ENCODE results near the gene INF2. TPM values are rescaled to one million over a fixed set of nuclear protein-coding genes. Genes with fewer than 3 reads are reported as not detected.
A peak's percentile ranks its signal among the peaks of the same experiment; 100 is the strongest.

The INF2 gene
- total and polyA plus RNA-seq, 9 of the 15 experiments (the other 6 are each of a cell fraction or from before 2014, with no cell fraction given) = 0.56 to 31.3 (median 7.8) TPM

DNA sequence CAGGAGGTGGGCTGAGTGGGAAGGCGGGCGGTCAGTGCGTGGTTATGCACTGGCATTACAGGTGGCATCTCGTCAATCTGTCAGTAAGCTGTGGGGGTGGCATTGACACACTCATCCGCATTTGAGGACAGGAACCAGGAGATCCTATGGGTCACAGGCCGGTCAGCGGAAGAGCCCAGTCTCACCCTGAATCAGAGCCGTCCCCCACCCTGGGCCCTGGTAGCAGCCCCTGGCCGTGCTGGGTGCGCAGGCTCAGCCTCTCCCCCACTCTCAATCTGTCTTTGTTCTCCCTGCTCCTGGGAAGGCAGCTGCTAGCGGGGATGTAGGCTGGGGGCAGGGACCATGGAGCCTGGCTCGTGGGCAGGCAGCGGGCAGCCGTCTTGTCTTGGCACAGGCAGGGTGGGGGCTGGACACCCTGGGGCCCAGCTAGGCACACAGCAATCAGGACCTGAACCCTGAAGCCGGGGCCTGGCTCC is 5.1 kb downstream of the INF2 start:
- intact Hi-C loops (cut with micrococcal nuclease) (no loop called here), in situ Hi-C loops (cut with MboI) (no loop called here)
- H3K36me3 ChIP-seq (ENCODE audit: control insufficient read depth, insufficient read depth, low read length) = peaks cover 36% of the 10 kb centered on the region; the same call in 2 of the 3 replicates
- POLR2A ChIA-PET = interaction anchor here (0.7 to 1.2 kb wide), 3 partner anchors 9 to 17 kb away, joined by 3 read pairs; no protein-coding TSS in a partner anchor
- DNase-seq (ENCODE audit: extremely low read depth in 1 of 4, low spot score in 3 of 4) = no peak
- H3K27ac ChIP-seq (ENCODE audit: extremely low read depth, low read depth, low read length) = no peak overlapping the region
- no peaks in the 10 kb centered on the region for H3K27me3 ChIP-seq (ENCODE audit: control insufficient read depth in 2 of 2, insufficient read depth in 2 of 2, low read length in 2 of 2)
- peak overlapping the region in 1 of 2 experiments; percentile 35; a peak in 2 of 4 replicates for H3K9ac ChIP-seq (ENCODE audit: insufficient read depth in 1 of 2, low read depth in 2 of 2, low read length in 2 of 2)
- no TSS peak for BruUV-seq (replicated peaks)
- ATAC-seq = no peak
- no peak overlapping the region for H3K4me3 ChIP-seq
- FAIRE-seq = no peak
- H3K9me1 ChIP-seq (ENCODE audit: control insufficient read depth, insufficient read depth, low read length) = peaks cover 3% of the 10 kb centered on the region
- no peaks in the 10 kb centered on the region for H3K9me3 ChIP-seq (replicated peaks; ENCODE audit: control insufficient read depth, insufficient read depth, low read depth, low read length)
- H3K4me1 ChIP-seq (replicated peaks in 1 of 2; ENCODE audit: control insufficient read depth in 2 of 2, insufficient read depth in 2 of 2, low read length in 2 of 2) = peaks cover 6 to 98% of the 10 kb centered on the region in 2 experiments; a peak in 4 of 5 replicates
- H3K4me2 ChIP-seq (ENCODE audit: insufficient read depth, low read length) = no peak overlapping the region
- CTCF ChIA-PET (ENCODE audit: low intra/inter-chr PET ratio) = no interaction called here
- WGBS (ENCODE audit: insufficient coverage, low coverage, missing lambda C conversion rate) = 90% methylated on average over 15 of the region's 15 CpGs
- H2AFZ ChIP-seq (ENCODE audit: low read depth, low read length) = no peak overlapping the region
- no peaks in the 10 kb centered on the region; the same call in 1 of the 2 replicates for H4K20me1 ChIP-seq (replicated peaks; ENCODE audit: control insufficient read depth, insufficient read depth, low read length)
- peaks cover 31% of the 10 kb centered on the region for H3K79me2 ChIP-seq (ENCODE audit: control insufficient read depth, insufficient read depth, low read length)
- TF ChIP-seq, protein P1, sequence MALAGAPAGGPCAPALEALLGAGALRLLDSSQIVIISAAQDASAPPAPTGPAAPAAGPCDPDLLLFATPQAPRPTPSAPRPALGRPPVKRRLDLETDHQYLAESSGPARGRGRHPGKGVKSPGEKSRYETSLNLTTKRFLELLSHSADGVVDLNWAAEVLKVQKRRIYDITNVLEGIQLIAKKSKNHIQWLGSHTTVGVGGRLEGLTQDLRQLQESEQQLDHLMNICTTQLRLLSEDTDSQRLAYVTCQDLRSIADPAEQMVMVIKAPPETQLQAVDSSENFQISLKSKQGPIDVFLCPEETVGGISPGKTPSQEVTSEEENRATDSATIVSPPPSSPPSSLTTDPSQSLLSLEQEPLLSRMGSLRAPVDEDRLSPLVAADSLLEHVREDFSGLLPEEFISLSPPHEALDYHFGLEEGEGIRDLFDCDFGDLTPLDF (CRISPR knock-in tag; IDR thresholded peaks at IDR 0.05) = no peak
- TF ChIP-seq, protein P2, sequence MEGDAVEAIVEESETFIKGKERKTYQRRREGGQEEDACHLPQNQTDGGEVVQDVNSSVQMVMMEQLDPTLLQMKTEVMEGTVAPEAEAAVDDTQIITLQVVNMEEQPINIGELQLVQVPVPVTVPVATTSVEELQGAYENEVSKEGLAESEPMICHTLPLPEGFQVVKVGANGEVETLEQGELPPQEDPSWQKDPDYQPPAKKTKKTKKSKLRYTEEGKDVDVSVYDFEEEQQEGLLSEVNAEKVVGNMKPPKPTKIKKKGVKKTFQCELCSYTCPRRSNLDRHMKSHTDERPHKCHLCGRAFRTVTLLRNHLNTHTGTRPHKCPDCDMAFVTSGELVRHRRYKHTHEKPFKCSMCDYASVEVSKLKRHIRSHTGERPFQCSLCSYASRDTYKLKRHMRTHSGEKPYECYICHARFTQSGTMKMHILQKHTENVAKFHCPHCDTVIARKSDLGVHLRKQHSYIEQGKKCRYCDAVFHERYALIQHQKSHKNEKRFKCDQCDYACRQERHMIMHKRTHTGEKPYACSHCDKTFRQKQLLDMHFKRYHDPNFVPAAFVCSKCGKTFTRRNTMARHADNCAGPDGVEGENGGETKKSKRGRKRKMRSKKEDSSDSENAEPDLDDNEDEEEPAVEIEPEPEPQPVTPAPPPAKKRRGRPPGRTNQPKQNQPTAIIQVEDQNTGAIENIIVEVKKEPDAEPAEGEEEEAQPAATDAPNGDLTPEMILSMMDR (IDR thresholded peaks at IDR 0.05 in 2 of 3, conservative IDR thresholded peaks at IDR 0.05 in 1 of 3; ENCODE audit: insufficient read depth in 2 of 3, low read depth in 1 of 3, low read length in 3 of 3) = no peak
- TF ChIP-seq, protein P3, sequence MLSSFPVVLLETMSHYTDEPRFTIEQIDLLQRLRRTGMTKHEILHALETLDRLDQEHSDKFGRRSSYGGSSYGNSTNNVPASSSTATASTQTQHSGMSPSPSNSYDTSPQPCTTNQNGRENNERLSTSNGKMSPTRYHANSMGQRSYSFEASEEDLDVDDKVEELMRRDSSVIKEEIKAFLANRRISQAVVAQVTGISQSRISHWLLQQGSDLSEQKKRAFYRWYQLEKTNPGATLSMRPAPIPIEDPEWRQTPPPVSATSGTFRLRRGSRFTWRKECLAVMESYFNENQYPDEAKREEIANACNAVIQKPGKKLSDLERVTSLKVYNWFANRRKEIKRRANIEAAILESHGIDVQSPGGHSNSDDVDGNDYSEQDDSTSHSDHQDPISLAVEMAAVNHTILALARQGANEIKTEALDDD (IDR thresholded peaks at IDR 0.05) = no peak
- TF ChIP-seq, protein P4, sequence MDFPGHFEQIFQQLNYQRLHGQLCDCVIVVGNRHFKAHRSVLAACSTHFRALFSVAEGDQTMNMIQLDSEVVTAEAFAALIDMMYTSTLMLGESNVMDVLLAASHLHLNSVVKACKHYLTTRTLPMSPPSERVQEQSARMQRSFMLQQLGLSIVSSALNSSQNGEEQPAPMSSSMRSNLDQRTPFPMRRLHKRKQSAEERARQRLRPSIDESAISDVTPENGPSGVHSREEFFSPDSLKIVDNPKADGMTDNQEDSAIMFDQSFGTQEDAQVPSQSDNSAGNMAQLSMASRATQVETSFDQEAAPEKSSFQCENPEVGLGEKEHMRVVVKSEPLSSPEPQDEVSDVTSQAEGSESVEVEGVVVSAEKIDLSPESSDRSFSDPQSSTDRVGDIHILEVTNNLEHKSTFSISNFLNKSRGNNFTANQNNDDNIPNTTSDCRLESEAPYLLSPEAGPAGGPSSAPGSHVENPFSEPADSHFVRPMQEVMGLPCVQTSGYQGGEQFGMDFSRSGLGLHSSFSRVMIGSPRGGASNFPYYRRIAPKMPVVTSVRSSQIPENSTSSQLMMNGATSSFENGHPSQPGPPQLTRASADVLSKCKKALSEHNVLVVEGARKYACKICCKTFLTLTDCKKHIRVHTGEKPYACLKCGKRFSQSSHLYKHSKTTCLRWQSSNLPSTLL (IDR thresholded peaks at IDR 0.05) = no peak
- TF ChIP-seq, protein P5, sequence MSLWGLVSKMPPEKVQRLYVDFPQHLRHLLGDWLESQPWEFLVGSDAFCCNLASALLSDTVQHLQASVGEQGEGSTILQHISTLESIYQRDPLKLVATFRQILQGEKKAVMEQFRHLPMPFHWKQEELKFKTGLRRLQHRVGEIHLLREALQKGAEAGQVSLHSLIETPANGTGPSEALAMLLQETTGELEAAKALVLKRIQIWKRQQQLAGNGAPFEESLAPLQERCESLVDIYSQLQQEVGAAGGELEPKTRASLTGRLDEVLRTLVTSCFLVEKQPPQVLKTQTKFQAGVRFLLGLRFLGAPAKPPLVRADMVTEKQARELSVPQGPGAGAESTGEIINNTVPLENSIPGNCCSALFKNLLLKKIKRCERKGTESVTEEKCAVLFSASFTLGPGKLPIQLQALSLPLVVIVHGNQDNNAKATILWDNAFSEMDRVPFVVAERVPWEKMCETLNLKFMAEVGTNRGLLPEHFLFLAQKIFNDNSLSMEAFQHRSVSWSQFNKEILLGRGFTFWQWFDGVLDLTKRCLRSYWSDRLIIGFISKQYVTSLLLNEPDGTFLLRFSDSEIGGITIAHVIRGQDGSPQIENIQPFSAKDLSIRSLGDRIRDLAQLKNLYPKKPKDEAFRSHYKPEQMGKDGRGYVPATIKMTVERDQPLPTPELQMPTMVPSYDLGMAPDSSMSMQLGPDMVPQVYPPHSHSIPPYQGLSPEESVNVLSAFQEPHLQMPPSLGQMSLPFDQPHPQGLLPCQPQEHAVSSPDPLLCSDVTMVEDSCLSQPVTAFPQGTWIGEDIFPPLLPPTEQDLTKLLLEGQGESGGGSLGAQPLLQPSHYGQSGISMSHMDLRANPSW (CRISPR knock-in tag; IDR thresholded peaks at IDR 0.05) = no peak
- no peak for TF ChIP-seq FOXK2 (conservative IDR thresholded peaks at IDR 0.05 in 1 of 2, IDR thresholded peaks at IDR 0.05 in 1 of 2; ENCODE audit: low read depth in 2 of 2)
- TF ChIP-seq, protein P6, sequence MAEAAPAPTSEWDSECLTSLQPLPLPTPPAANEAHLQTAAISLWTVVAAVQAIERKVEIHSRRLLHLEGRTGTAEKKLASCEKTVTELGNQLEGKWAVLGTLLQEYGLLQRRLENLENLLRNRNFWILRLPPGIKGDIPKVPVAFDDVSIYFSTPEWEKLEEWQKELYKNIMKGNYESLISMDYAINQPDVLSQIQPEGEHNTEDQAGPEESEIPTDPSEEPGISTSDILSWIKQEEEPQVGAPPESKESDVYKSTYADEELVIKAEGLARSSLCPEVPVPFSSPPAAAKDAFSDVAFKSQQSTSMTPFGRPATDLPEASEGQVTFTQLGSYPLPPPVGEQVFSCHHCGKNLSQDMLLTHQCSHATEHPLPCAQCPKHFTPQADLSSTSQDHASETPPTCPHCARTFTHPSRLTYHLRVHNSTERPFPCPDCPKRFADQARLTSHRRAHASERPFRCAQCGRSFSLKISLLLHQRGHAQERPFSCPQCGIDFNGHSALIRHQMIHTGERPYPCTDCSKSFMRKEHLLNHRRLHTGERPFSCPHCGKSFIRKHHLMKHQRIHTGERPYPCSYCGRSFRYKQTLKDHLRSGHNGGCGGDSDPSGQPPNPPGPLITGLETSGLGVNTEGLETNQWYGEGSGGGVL (CRISPR knock-in tag; IDR thresholded peaks at IDR 0.05) = no peak
- TF ChIP-seq TBP (optimal IDR thresholded peaks at IDR 0.05; ENCODE audit: low read depth, low read length) = no peak
- TF ChIP-seq CEBPB (tag; IDR thresholded peaks at IDR 0.05) = no peak
- TF ChIP-seq ZNF766 (CRISPR knock-in tag; conservative IDR thresholded peaks at IDR 0.05) = no peak

All from K562 (cell line).